GM12891 (cell line): ENCODE results near the gene PDIA5.

Source experiments
- POLR2A ChIP-seq: IDR thresholded peaks from 2 replicates; pipeline ENCODE4 v1.6.1; 2011; ENCODE audit warnings: low read depth, low read length, control low read depth
- POU2F2 ChIP-seq: IDR thresholded peaks from 2 replicates; pipeline ENCODE4 v1.6.1; 2011; ENCODE audit warnings: low read depth, mild to moderate bottlenecking, control low read depth, low read length, moderate library complexity

DNA sequence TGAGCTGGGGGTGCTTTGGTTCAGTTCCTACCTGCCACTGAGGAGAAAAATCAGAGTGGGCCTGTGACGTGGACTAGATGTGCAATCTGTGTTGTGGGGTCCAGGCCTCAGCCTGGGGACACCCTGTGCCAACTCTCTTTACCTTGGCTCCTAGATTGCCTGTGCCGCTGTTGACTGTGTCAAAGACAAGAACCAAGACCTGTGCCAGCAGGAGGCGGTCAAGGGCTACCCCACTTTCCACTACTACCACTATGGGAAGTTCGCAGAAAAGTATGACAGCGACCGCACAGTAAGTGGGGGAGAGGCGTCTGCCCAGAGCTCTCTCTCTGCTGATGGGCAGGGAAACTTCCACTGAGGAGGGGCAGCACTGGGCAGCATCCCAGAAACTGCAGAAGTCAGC lies 94.3 kb downstream of the PDIA5 start:
- TF ChIP-seq POU2F2 (no peak), POLR2A (no peak)
